Right forelimb (tissue), 1 donor: Measurements from ENCODE around the gene TTC23L.

Source experiments
- DNase-seq: peaks from one replicate; pipeline ENCODE4 v3.0.0-alpha.2; 2018

TTC23L gene

DNA sequence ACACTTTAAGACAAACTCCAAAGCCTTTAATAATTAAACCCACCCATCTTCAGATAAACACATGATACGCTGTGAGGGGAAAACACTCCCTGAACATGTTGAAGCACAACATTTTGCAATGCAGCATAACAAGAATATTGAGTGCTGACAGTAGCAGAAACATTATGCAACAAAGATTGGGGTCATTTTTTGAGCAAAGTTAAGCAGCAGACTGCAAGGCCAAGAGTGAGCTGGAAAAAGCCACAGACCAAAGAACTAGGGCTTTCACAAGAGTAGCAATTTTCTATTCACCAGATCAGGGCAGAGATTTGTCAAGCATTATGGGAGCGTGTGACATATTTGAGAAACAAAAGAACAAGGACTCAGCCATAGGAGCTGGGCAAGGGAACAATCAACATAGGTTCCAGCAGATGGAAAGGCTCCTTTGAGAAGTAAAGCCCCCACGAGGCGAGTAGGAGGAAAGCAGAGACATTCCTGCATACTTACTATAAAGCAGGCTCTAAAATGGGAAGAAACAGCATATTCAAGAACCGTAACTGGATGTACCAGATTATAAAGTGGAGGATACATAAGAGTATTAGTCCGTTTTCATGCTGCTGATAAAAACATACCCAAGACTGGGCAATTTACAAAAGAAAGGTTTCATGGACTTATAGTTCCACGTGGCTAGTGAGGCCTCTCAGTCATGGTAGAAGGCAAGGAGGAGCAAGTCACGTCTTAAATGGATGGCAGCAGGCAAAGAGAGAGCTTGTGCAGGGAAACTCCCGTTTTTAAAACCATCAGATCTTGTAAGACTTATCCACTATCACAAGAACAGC, 4.8 kb upstream of the TTC23L start:
- DNase-seq: no peak

- no peak for DNase-seq
Measured at GRCh38 chr5:34834794-34835089, 4.2 kb upstream of the TTC23L start.

- no peak for DNase-seq
Measured at GRCh38 chr5:34835664-34836063, 3.3 kb upstream of the TTC23L start.

- no peak for DNase-seq
Measured at GRCh38 chr5:34841816-34842215, 2.9 kb downstream of the TTC23L start.

- no peak for DNase-seq
Measured at GRCh38 chr5:34842554-34842953, 3.6 kb downstream of the TTC23L start.

GRCh38 chr5:34843497-34843896, 4.5 kb downstream of the TTC23L start:
- no peak for DNase-seq

DNA sequence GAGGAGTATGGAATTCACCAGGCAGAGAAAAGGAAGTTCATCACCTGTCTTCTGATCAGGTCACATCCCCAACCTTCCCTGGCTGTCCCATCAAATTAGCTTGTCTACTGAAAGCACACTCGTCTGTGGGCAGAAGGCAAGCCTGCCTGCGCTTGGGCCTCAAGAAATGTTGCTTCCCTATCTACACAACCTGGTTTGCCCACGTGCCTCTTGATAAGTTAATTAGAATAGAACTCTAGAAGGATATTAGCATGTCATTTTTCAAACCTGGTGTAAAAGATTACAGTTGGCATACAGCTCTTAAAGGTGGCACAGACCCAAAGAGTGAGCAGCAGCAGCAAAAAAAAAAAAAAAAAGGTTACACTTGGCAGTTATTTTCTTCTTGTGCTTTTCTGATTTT, 5.1 kb downstream of the TTC23L start:
- DNase-seq: no peak

DNA sequence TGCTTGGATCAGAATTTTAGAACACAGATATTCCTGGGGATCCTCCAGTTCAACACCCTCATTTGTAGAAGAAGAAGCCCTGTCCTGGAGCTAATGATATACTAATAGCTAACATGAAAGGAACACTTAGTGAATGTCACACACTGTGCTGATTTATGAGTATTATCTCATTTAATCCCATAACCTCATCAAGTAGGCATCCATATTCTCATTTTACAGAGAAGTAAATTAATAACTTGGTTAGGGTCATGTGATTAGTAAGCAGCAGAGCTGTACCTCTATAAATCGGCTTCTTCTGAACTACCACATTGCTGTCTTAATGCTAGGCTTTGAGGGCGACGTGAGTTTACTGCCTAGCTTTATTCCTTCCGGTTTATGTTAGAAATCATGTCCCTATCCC, 6.0 kb downstream of the TTC23L start:
- no peak for DNase-seq

DNA sequence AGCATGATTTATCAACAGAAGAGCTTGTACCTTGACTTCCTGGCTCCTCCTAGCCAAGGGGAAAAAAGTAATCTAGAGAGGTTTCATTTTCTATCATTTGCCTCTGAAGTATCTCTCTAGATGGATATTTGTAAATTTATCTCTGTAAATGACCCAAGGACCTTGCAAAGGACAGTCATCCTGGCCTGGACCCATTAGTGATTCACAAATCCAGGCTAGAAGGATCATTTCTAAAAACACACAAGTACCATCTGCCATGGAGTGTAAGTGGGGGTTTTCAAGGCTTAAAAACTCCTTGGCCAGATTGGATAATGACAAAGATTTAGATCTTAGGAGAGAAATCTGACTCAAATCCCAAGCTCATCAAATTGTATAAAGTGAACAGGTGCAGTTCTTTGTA, 8.1 kb downstream of the TTC23L start:
- no peak for DNase-seq

DNA sequence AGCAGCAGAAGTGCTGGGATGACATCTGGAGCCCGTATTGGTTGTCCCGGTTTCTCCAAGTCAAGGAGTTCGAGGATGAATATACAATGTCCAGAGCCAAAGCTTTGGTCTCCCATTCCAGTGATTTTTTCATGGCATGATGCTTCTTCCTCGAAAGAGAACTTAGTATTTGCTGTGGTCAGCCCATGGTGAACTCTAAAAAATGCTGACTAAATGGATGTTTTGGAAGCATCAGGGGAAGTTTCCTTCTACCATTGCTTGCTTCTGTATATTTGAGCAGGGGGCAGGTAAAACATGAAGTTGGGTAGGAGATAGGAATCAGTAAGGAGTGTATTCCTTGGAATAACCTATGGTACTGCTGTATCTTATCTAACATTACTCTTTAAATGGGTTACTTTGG, 8.6 kb downstream of the TTC23L start:
- no peak for DNase-seq

GRCh38 chr5:34848230-34848629, 9.3 kb downstream of the TTC23L start:
- no peak for DNase-seq

GRCh38 chr5:34849253-34849652, 10.3 kb downstream of the TTC23L start:
- DNase-seq: no peak

- no peak for DNase-seq
Measured at GRCh38 chr5:34854459-34855174, 15.7 kb downstream of the TTC23L start.

DNA sequence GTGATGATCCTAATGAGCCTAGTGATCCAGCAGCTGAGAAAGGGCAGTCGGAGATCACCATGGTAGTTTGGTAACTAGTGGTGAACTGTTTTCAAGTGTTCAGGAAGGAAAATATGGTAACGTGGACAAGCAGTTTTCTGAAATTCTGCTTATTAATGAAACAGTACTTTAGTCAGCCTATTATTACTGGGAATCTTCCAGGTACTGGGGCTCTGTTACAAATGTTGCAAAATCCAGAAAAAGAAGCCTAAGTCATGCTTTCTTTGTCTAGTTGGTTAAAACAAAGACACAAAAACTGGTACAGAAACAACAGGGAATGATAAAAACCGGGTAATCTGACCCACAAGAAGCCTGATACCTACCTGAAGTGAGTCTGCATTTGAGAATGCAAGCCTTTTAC, 18.2 kb downstream of the TTC23L start:
- DNase-seq: no peak

DNA sequence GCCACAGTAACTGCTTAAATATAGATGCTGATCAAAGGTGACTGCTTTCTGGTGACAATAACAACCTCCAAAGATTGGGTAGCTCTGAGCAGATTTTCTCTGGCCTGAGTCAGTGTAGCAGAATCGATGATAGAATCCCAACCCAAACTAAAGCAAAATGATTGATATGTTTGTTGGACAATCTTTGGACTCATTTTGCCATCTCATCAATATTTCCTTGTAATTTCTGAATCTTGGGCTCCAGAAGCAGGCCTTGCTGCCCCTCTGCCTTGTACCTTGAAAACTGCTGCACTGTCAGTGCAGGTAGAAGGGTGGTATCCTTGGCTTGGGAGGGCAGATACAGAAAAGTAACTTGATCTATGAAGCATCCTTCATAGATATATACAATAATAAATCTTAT, 18.9 kb downstream of the TTC23L start:
- DNase-seq: no peak

DNA sequence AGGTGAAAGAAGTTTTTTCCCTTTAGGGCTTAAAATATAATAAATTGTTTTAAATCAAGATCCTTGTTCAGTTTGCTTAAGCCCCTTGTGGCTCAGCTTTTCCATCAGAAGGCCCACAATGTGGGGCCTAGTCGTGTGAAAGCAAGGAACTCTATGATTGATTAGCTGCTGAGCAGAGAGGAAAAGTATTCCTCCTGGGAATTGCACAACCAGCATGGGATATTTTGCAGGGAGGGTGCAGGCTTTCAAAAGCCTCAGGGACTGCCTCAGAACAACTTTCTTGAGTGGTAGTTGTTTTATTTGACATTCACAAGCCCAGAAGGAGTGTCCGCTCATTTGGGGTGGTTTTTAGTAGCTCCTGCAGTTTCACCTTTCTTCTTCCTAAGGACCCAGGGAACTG, 19.8 kb downstream of the TTC23L start:
- no peak for DNase-seq

DNA sequence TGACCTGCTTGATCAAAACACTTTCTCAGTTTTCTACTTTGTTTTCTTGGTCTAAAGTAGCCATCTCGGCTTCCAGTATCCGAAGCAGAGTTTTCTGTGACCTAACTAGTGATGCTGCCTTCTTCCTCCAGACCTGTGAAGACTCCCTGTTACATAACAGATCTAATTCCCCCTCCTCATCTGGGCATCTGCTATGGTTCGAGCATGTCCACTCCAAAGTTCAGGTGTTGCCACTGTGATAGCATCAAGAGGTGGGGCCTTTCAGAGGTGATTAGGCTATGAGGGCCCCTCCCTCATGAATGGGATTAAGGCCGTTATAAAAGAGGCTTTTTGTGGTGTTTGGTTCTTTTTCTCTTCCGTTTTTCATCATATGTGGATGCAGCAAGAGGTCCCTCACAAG, 20.3 kb downstream of the TTC23L start:
- DNase-seq: no peak

DNA sequence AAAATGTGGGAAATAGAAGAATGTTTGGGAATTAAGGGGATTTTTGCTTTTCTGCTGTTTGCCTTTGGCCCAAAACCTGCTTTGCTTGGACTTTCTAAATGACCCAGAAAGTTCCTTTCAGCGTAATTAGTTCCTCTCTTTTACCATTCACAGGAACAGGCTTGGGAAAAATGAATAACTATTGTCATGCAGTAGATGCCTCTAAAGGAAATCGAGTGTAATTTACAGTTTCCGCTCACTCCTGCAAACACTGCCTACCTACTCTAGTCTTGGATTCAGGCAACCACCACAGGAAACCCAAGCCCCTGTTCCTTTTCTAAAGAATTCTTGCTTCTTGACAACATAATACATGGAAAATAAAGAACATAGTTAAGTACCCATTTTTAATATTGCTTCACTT, 25.0 kb downstream of the TTC23L start:
- DNase-seq: no peak

- no peak for DNase-seq
Measured at GRCh38 chr5:34865091-34865490, 26.1 kb downstream of the TTC23L start.

DNA sequence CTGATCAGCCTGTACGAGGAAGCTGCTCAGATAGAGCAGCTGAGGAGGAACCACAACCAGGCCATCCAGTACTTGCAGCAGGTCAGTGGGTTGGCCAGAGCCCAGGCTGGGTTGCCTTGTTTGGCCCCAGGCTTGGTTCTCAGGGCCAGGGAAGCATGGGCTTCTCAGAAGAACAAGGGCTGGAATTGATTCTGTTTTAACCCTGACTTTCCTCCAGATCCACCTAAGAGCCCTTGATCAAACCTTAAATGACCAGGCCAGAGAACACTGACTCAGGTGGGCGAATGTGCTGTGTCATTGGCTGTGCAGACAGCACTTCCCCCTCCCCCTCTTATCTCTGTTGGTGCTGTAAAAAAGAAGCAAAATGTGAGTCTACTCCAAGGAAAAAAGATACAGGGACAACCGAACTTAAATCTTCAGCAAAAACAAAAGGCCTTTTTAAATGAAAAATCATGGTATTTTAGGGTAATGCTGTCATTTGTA, 28.1 kb downstream of the TTC23L start:
- DNase-seq: no peak

DNA sequence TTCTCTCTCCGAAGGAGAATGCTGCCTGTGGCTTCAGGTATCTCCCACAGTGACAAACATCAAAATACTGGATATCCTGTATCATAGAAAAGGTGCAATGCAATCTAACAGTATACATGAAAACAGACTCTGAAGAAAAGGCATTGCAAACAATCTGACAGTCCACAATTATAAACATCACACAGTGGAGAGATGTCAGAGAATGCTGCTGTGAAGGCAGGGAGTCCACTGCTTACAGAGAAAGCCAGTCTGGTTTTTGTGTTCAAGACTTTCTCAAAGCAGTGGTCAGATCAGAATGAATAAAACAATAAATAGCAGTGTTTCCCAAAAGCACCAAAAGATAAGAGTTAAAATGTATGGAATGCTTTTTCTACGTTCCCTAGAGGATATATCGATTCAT, 28.7 kb downstream of the TTC23L start:
- no peak for DNase-seq

DNA sequence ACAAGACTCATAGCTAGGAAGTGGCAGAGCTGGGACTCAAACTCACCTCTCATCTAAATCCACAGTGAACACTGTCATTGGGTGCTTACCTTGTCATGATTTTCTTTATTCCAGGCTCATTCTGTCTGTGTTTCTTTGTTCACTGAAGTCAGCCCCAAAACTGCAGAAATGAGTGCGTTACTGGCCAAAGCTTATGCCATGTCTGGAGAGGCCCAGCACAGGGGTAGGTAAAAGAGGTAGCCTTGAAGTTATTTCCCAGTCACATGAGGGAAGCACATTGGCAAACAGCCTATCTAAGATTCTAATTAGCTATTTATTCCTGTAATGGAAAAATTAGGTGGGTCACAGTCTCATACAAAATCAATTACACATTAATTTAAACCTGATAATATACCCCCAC, 29.8 kb downstream of the TTC23L start:
- DNase-seq: no peak

DNA sequence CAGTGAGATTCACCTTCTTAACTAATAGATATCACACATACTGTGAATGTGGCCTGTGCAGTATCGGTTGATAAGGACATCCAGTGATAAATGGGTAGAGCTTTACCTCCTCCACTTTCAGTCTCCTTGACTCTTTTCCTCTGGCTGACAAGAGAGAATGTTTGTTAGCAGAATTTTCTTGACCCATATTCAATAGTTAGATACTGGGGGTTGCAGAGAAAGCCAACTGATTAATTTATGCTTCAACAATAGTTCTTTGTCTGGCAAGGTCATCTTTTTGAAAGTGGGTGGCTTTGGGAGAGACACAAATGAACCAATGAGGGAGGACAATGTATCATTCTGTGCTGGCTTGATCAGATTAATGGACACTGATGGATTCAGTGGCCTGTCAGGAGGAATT, 30.3 kb downstream of the TTC23L start:
- DNase-seq: no peak

DNA sequence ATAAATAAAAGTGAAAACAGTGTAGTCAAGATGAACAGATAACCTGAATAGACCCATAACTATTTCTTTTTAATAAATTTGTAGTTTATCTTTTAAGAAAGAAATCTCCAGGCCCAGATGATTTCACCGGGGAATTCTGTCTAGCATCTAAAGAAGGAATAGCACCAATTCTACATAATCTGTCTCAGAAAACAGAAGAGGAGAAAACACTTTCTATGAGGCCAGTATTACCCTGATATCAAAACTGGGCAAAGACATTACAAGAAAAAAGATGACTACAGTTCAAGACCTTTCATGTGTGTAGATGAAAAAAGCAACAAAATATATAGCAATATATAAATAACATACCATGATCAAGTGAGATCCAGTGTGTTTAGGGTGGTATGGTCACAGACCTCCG, 31.4 kb downstream of the TTC23L start:
- DNase-seq: no peak

DNA sequence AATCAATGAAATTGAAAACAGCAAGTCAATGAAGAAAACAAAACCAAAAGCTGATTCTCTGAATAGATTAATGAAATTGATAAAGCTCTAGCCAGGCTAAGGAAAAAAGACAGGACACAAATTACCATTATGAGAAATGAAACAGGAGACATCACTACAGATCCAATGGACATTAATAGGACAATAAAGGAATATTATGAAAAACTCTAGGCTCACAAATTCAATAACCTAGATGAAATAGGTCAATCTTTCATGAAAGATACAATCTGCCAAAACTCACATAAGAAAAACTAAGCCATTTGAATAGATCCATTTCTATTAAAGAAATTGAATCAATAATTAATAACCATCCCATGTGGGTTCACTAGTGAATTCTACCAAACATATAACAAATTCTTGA, 37.3 kb downstream of the TTC23L start:
- DNase-seq: no peak
